ENCODE results near the gene NDST3.
"Not testable (repeated sequence)": the region's sequence is repeated elsewhere in the genome, so short reads cannot be mapped to it uniquely, and the experiment has no call there.

The NDST3 gene

DNA sequence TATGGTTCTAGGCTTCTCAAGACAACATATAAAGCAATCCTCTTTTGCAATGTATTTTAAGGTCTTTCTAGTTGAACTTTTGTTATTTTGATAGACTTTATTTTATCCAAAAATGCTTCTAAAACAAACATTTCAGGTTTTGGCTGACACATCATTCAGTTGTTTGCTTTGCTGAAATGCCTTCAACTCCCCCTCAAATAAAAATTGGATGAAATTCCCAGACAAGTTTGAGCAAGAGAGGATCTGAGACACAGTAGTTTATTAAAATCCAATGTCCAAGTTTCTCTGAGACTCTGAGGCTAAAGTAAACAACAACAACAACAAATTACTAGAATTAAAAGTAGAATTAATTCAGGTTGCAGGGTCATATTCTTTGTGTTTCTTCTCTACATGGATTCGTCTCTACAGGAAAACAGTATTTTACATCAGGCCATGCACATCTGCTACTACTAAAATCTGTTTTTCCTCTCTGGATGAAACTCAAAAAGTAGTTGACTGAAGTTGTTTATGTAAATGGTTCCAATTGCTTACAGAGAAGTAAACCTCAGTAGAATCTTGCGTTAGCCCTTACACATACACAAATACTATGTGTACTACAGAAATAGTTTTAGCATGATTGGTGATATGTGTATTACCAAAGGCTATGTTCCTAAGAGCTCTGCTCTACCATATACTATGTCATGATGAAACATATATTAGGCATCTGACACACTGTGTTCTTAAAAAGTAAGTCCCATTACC, 253.6 kb downstream of the NDST3 start:
- H3K27ac ChIP-seq (ENCODE audit: low read depth, low read length) = no peak overlapping the region
- peaks cover 0 to 4% of the 10 kb centered on the region in 2 donors for H3K4me1 ChIP-seq (ENCODE audit: control insufficient read depth in 1 of 2, insufficient read depth in 2 of 2, low read length in 2 of 2)
- no peaks in the 10 kb centered on the region for H3K27me3 ChIP-seq (ENCODE audit: control insufficient read depth in 1 of 2, insufficient read depth in 2 of 2, low read length in 2 of 2)
- H3K36me3 ChIP-seq (ENCODE audit: control insufficient read depth in 1 of 2, insufficient read depth in 2 of 2, low read length in 2 of 2) = no peaks in the 10 kb centered on the region
- H3K4me3 ChIP-seq (ENCODE audit: low read depth in 1 of 2, low read length in 2 of 2) = no peak overlapping the region
- H3K9ac ChIP-seq (ENCODE audit: low read depth in 1 of 2, low read length in 2 of 2) = no peak overlapping the region
- no peaks in the 10 kb centered on the region for H3K9me3 ChIP-seq (ENCODE audit: control insufficient read depth in 1 of 2, low read length in 2 of 2)

DNA sequence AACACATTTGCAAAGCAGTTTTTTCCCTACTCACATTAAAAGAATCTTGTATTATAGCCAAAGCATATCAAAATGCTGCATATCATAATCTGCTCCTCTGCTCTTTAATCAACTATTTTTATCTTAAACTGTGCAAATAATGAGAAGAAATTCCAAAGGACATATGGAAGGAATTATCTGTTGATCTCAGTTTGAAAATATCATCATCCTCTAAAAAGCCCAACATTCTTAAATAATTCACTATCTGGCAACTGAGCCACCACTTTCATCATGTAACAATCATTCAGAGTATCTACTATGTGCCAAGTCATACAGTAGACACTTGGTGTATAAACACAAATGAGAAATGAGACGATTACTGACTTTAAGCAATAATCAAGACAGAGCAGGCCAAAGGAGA, 255.5 kb downstream of the NDST3 start:
- Histone ChIP-seq H3K4me3 (ENCODE audit: low read depth in 1 of 2, low read length in 2 of 2) (no peak overlapping the region), H3K9me3 (ENCODE audit: control insufficient read depth in 1 of 2, low read length in 2 of 2) (no peaks in the 10 kb centered on the region), H3K4me1 (ENCODE audit: control insufficient read depth in 1 of 2, insufficient read depth in 2 of 2, low read length in 2 of 2) (peaks cover 0 to 4% of the 10 kb centered on the region in 2 donors), H3K27ac (ENCODE audit: low read depth, low read length) (no peak overlapping the region), H3K27me3 (ENCODE audit: control insufficient read depth in 1 of 2, insufficient read depth in 2 of 2, low read length in 2 of 2) (no peaks in the 10 kb centered on the region), H3K36me3 (ENCODE audit: control insufficient read depth in 1 of 2, insufficient read depth in 2 of 2, low read length in 2 of 2) (no peaks in the 10 kb centered on the region), H3K9ac (ENCODE audit: low read depth in 1 of 2, low read length in 2 of 2) (no peak overlapping the region)

DNA sequence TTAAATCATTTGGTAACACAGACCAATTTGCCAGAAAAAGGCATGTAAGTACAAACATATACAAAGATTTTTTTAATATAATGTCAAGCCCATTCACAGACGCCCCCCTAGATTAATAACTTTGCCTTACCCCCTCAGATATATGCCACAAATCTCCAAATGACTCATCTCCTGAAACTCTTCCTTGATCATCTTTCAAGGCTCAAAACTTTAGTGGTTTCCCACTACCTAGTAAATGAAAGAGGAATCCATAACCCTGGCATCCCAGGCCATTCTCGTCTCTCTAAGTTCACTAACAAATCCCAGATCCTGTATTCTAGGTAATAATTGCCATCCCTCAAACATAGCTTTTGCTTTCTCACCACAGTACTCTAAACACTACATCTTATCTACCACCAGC, 256.7 kb downstream of the NDST3 start:
- Histone ChIP-seq H3K27me3 (ENCODE audit: control insufficient read depth in 1 of 2, insufficient read depth in 2 of 2, low read length in 2 of 2) (no peaks in the 10 kb centered on the region), H3K4me1 (ENCODE audit: control insufficient read depth in 1 of 2, insufficient read depth in 2 of 2, low read length in 2 of 2) (peaks cover 0 to 4% of the 10 kb centered on the region in 2 donors), H3K9ac (ENCODE audit: low read depth in 1 of 2, low read length in 2 of 2) (no peak overlapping the region), H3K36me3 (ENCODE audit: control insufficient read depth in 1 of 2, insufficient read depth in 2 of 2, low read length in 2 of 2) (no peaks in the 10 kb centered on the region), H3K9me3 (ENCODE audit: control insufficient read depth in 1 of 2, low read length in 2 of 2) (no peaks in the 10 kb centered on the region), H3K4me3 (ENCODE audit: low read depth in 1 of 2, low read length in 2 of 2) (no peak overlapping the region), H3K27ac (ENCODE audit: low read depth, low read length) (no peak overlapping the region)

DNA sequence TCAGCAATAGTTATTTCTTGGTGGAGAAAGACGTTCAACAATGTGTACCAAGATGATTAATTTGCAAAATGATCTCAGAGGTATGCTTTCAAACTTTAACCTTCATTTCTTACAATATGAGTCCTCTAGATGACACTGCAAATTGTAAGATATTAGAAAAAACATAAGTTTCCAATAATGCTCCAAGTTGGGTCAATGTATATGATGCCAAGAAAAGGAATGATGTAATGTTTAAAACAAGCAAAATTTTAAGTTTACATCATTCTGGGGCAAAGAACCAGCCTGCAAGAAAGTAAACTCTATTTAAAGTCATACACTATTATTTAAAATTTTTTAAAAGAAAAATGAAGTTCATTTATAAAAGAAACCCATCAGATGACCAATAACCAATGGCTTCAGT, 262.4 kb downstream of the NDST3 start:
- Histone ChIP-seq H3K4me3 (ENCODE audit: low read depth in 1 of 2, low read length in 2 of 2) (no peak overlapping the region), H3K9me3 (ENCODE audit: control insufficient read depth in 1 of 2, low read length in 2 of 2) (no peaks in the 10 kb centered on the region), H3K36me3 (ENCODE audit: control insufficient read depth in 1 of 2, insufficient read depth in 2 of 2, low read length in 2 of 2) (no peaks in the 10 kb centered on the region), H3K27ac (ENCODE audit: low read depth, low read length) (no peak overlapping the region), H3K27me3 (ENCODE audit: control insufficient read depth in 1 of 2, insufficient read depth in 2 of 2, low read length in 2 of 2) (no peaks in the 10 kb centered on the region), H3K4me1 (ENCODE audit: control insufficient read depth in 1 of 2, insufficient read depth in 2 of 2, low read length in 2 of 2) (no peaks in the 10 kb centered on the region), H3K9ac (ENCODE audit: low read depth in 1 of 2, low read length in 2 of 2) (no peak overlapping the region)

DNA sequence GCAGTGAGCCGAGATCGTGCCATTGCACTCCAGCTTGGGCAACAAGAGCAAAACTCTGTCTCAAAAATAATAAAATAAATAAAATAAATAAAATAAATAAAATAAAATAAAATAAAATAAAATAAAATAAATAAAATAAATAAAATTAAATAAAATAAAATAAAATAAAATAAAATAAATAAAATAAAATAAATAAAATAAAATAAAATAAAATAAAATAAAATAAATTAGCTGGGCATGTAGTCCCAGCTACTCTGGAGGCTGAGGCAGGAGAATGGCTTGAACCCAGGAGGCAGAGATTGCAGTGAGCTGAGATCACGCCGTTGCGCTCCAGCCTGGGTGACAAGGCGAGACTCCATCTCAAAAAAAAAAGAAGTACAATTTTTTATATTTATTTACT, 265.3 kb downstream of the NDST3 start:
- not testable (repeated sequence) for H3K9me3 ChIP-seq (ENCODE audit: control insufficient read depth in 1 of 2, low read length in 2 of 2); H3K36me3 ChIP-seq (ENCODE audit: control insufficient read depth in 1 of 2, insufficient read depth in 2 of 2, low read length in 2 of 2); H3K27ac ChIP-seq (ENCODE audit: low read depth, low read length); H3K27me3 ChIP-seq (ENCODE audit: control insufficient read depth in 1 of 2, insufficient read depth in 2 of 2, low read length in 2 of 2); H3K9ac ChIP-seq (ENCODE audit: low read depth in 1 of 2, low read length in 2 of 2); H3K4me1 ChIP-seq (ENCODE audit: control insufficient read depth in 1 of 2, insufficient read depth in 2 of 2, low read length in 2 of 2); H3K4me3 ChIP-seq (ENCODE audit: low read depth in 1 of 2, low read length in 2 of 2)

DNA sequence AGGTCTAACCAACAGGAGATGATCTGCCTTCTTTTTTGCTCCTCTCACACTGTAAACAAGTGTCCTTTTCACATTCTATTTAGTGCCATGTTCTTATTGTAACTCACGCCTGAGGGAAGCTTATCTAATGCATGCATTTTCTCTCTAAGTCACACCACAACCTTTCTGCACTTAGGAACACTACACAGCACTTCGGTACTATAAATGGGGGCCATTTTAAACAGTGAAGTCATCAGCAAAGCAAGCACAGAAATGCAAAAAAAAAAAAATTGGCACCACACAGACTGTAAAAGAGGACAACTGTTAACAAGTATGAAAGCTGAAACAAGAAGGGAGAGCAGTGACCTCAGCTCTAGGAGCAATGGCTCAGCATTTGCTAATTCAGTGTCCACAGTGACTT, 273.4 kb downstream of the NDST3 start:
- Histone ChIP-seq H3K4me3 (ENCODE audit: low read depth in 1 of 2, low read length in 2 of 2) (no peak overlapping the region), H3K9ac (ENCODE audit: low read depth in 1 of 2, low read length in 2 of 2) (no peak overlapping the region), H3K9me3 (ENCODE audit: control insufficient read depth in 1 of 2, low read length in 2 of 2) (no peaks in the 10 kb centered on the region), H3K27me3 (ENCODE audit: control insufficient read depth in 1 of 2, insufficient read depth in 2 of 2, low read length in 2 of 2) (no peaks in the 10 kb centered on the region), H3K4me1 (ENCODE audit: control insufficient read depth in 1 of 2, insufficient read depth in 2 of 2, low read length in 2 of 2) (no peaks in the 10 kb centered on the region), H3K27ac (ENCODE audit: low read depth, low read length) (no peak overlapping the region), H3K36me3 (ENCODE audit: control insufficient read depth in 1 of 2, insufficient read depth in 2 of 2, low read length in 2 of 2) (no peaks in the 10 kb centered on the region)

Data from duodenal mucosa (tissue), 2 donors.